Neural cell (in vitro differentiated cells): Measurements from ENCODE around the gene TPSB2.

Experiments used
- EP300 ChIP-seq: fragments of 450-650 bp; conservative IDR thresholded peaks from 2 replicates; pipeline ENCODE4 v1.6.1; 2014; ENCODE audit warnings: antibody characterized with exemption, mild to moderate bottlenecking, moderate library complexity; ENCODE audit not compliant: poor library complexity, severe bottlenecking
- EZH2 ChIP-seq: fragments of 200-600, 300-800 bp; shearing (Covaris generic), sonication (generic); IDR thresholded peaks from 2 replicates; pipeline ENCODE4 v1.6.1; 2014; ENCODE audit warnings: antibody characterized with exemption, low read length, borderline replicate concordance, mild to moderate bottlenecking; ENCODE audit not compliant: insufficient read depth, poor library complexity, severe bottlenecking
- MXI1 ChIP-seq: fragments of 450-650 bp; conservative IDR thresholded peaks from 2 replicates; pipeline ENCODE4 v1.6.1; 2014; ENCODE audit warnings: antibody characterized with exemption, mild to moderate bottlenecking; ENCODE audit not compliant: poor library complexity, severe bottlenecking
- POLR2AphosphoS5 ChIP-seq: IDR thresholded peaks from 2 replicates; pipeline ENCODE4 v1.6.1; 2012
- RAD21 ChIP-seq: fragments of 450-650 bp; conservative IDR thresholded peaks from 2 replicates; pipeline ENCODE4 v1.6.1; 2014; ENCODE audit warnings: antibody characterized with exemption, mild to moderate bottlenecking, moderate library complexity
- SMC3 ChIP-seq: fragments of 450-650 bp; conservative IDR thresholded peaks from 2 replicates; pipeline ENCODE4 v1.6.1; 2014; ENCODE audit warnings: antibody characterized with exemption, mild to moderate bottlenecking, moderate library complexity; ENCODE audit not compliant: poor library complexity
- TAF1 ChIP-seq: IDR thresholded peaks from 2 replicates; pipeline ENCODE4 v1.6.1; 2012; ENCODE audit warnings: low read depth
- TF ChIP-seq, protein P1 (sequence below): fragments of 450-650 bp; IDR thresholded peaks from 2 replicates; pipeline ENCODE4 v1.5.1; 2014; ENCODE audit warnings: antibody characterized with exemption, mild to moderate bottlenecking, moderate library complexity; ENCODE audit not compliant: poor library complexity, severe bottlenecking
- TF ChIP-seq, protein P2 (sequence below): IDR thresholded peaks from 2 replicates; pipeline ENCODE4 v1.6.1; 2012; ENCODE audit warnings: borderline replicate concordance

DNA sequence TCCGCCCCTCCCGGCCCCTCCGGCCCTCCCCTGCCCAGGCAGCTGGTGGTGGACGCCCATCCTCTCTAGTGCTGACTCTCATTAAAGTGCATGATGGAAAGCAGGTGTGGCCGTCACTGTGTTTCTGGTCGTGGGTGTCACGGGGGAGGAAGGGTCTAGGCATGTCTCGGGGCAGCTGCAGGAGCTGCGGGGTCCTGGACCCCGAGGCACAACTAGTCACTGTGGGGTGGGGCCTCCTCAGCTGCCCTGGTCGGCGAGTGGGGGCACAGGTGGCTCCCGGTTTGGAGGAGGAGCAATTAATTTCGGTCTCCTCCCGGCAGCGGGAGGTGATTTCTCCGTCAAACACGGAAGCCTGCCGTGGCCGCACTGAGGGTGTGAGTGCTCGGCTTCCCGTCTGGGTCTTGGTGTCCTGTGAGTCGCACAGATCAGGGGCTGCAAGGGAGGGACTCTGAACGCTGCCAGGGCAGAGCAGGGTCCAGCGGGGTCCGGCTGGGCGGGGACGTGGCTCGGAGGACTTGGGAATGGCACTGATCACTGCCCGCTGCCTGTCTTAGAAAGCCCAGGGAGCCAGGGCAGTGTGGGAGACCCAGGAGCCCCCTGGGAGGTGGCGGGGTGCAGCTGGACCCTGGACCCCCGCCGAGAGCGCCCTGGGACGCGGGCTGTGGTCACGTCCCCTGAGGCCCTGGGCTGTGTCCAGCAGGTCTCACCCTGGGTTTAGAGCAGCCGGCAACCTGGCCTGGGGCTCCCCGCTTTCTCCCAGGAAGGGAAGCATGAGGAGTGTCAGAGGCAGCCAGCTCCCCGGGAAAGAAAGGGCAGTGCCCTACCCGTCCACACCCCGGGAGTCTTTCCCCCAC is 29.1 kb upstream of the TPSB2 start:
- TF ChIP-seq, protein P1, sequence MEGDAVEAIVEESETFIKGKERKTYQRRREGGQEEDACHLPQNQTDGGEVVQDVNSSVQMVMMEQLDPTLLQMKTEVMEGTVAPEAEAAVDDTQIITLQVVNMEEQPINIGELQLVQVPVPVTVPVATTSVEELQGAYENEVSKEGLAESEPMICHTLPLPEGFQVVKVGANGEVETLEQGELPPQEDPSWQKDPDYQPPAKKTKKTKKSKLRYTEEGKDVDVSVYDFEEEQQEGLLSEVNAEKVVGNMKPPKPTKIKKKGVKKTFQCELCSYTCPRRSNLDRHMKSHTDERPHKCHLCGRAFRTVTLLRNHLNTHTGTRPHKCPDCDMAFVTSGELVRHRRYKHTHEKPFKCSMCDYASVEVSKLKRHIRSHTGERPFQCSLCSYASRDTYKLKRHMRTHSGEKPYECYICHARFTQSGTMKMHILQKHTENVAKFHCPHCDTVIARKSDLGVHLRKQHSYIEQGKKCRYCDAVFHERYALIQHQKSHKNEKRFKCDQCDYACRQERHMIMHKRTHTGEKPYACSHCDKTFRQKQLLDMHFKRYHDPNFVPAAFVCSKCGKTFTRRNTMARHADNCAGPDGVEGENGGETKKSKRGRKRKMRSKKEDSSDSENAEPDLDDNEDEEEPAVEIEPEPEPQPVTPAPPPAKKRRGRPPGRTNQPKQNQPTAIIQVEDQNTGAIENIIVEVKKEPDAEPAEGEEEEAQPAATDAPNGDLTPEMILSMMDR = no peak
- TF ChIP-seq POLR2AphosphoS5 (no peak), SMC3 (no peak), TAF1 (no peak), MXI1 (no peak), EP300 (no peak), EZH2 (no peak), RAD21 (no peak)
- TF ChIP-seq, protein P2, sequence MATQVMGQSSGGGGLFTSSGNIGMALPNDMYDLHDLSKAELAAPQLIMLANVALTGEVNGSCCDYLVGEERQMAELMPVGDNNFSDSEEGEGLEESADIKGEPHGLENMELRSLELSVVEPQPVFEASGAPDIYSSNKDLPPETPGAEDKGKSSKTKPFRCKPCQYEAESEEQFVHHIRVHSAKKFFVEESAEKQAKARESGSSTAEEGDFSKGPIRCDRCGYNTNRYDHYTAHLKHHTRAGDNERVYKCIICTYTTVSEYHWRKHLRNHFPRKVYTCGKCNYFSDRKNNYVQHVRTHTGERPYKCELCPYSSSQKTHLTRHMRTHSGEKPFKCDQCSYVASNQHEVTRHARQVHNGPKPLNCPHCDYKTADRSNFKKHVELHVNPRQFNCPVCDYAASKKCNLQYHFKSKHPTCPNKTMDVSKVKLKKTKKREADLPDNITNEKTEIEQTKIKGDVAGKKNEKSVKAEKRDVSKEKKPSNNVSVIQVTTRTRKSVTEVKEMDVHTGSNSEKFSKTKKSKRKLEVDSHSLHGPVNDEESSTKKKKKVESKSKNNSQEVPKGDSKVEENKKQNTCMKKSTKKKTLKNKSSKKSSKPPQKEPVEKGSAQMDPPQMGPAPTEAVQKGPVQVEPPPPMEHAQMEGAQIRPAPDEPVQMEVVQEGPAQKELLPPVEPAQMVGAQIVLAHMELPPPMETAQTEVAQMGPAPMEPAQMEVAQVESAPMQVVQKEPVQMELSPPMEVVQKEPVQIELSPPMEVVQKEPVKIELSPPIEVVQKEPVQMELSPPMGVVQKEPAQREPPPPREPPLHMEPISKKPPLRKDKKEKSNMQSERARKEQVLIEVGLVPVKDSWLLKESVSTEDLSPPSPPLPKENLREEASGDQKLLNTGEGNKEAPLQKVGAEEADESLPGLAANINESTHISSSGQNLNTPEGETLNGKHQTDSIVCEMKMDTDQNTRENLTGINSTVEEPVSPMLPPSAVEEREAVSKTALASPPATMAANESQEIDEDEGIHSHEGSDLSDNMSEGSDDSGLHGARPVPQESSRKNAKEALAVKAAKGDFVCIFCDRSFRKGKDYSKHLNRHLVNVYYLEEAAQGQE = no peak
